NCI-H146 (cell line): ENCODE data around the gene CARS1.
A peak's percentile ranks its signal among the peaks of the same experiment; 100 is the strongest.

ENCODE experiments used
- DNase-seq: peaks from one replicate; lab custom pipeline; 2025; lab: John Stamatoyannopoulos, UW

The CARS1 gene

GRCh38 chr11:3037040-3037944 is 19.9 kb downstream of the CARS1 start:
- DNase-seq, result peak; percentile 70

DNA sequence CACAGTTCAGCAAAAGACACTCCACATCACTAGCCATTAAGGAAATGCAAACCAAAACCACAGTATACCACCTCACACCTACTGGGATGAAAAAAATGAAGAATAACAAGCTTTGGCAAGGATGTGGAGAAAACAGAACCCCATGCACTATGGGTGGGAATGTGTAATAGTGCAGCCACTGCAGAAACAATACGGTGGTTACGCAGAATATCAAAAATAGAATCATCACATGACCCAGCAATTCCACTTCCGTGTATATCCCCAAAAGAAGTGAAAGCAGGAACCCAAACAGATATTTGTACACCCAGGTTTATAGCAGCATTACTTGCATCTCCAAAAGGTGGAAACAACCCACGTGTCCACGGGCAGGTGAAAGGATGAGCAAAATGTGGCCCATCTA is 20.8 kb downstream of the CARS1 start:
- DNase-seq, result no peak

DNA sequence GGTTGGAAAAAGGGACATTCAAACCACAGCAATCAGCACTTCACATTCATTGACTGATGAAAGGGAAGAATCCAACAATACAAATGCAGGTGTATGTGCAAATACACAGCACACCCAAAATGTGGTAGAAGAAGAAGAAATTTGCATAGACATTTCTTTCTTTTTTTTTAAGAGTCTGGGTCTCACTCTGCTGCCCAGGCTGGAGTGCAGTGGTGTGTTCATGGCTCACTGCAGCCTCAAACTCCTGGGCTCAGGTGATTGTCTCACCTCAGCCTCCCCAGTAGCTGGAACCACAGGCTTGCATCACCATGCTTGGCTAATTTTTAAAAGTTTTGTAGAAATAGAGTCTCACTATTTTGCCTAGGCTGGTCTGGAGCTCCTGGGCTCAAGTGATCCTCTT is 21.9 kb downstream of the CARS1 start:
- no peak for DNase-seq

GRCh38 chr11:3030289-3031070 is 26.7 kb downstream of the CARS1 start:
- DNase-seq, result no peak

DNA sequence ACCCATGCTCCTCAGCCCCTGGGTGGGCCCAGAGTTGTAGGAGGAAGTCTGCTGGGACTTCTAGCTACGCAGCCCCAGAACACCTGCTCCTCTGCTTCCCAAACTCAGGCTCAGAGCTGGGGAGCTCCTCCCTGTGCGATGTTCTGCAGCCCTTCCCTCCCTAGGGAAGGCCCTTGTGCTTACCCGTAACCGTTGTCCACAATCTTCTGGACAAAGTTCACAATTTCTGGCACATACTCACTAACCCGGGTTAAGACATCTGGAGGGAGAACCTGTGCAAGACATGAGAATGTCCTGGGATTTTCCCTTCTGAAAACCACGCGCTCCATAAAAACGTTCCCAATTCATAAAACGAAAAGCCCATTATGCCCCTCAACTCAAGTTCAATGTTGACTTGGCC is 28.4 kb downstream of the CARS1 start:
- no peak for DNase-seq

- no peak for DNase-seq
These were observed 30.4 kb downstream of the CARS1 start for GRCh38 chr11:3026803-3027202.

DNA sequence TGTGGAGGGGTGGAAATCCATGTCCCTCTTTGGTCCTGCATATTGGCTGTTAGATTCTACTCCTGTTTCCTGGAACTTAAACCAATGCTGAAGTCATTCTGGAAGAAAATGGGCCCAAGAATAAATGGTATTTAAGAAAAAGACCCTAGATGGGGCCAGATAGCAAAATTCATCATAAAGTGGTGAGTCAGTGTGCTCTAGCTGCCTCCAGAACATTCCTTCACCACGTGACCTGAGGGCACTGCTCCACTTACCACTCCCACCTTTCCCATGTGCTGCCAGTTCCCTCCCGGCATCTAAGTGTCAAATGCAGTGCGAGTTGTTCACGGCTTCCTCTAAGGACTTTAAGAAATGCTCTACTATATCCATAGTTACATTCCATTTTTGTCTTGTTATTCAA is 34.2 kb downstream of the CARS1 start:
- DNase-seq, result no peak

DNA sequence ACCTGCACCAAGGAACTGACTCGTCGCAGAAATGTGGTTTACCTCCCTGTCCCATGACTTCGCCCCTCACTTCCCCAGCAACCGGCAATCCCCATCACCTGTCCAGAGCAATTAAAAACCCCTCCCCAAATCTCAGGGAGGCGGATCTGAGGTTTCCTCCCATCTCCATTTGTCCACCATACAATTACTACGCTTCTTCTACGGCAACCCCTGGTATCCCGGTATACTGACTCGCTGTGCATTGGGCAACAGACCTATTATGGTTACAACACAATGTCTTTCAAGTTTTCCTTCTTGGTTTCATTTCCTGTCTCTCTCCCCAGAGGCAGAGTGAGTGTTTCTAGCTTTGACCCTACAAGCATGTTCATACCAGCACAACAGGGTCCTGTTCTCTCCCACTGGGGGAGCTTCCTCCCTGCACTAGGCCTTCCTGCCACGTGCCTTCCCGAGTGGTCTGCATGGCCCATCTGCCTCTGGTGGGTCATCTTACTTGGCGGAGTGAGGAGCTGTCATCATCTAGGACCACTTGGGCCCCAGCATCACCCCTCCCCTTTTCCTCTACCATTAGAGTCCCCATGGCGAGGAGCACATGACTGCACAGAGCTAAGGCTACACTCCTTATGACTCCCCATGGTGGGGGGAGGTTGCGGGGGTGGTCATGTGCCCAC is 34.8 kb downstream of the CARS1 start:
- no peak for DNase-seq

GRCh38 chr11:3021125-3021524 is 36.1 kb downstream of the CARS1 start:
- DNase-seq, result peak; percentile 53

- DNase-seq, result no peak
These were observed 37.2 kb downstream of the CARS1 start for GRCh38 chr11:3020011-3020410.

DNA sequence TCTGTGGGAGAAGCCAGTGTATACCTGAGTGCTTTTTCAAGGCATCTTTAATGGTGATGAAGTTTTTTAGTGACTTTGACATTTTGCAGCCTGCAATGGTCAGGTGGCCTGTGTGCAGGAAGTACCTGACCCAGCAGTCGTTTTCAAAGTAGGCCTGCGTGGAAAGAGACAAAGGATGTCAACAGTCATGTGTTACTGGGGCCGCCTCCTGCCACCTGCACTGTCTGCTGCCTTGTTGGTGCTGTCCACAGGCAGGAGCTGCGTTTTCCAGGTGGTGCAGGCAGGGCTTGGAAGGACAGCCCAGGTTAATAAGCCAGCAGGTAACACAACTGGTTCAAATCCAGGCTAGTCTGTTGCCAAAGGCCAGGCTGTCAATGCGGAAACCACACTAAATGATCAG is 38.6 kb downstream of the CARS1 start:
- DNase-seq, result no peak

DNA sequence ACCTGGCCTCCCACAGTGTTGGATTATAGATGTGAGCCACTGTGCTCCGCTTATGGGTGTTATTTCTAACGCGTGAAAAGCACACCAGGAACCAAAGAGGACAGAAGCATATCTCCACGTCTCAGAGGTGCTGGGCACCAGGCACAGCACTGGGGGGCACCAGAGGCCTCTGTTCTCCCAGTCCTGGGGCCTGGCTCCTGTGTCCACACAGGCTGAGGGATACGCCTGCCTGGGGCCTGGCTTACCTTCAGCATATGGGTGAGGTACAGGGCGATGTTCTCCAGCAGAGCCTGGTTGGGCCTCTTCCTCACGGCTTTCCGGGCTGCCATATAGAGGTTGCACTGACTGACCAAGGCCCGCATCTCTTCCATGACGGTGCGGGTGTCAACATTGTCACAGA is 40.4 kb downstream of the CARS1 start:
- DNase-seq, result no peak

DNA sequence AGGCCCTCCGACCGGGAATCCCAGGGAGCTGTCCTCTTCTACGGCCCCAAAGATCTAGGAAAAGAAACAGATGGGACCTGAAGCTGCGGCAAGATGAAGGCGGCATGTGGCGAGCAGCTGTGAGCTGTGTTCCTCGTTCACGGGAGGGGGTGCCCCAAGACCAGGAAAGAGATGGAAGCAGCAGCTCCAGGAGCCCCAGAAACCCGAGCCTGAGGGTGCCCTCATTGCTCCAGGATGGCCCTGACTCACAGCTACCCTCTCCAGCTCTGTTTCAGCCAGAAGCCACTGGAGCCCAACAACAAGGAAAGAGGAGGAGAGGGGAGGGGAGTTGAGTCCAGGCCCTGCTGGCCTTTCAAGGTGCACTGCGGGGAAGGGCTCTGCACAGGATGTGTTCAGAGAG is 41.4 kb downstream of the CARS1 start:
- no peak for DNase-seq

GRCh38 chr11:3014943-3015342 is 42.3 kb downstream of the CARS1 start:
- no peak for DNase-seq

- no peak for DNase-seq
These were observed 42.9 kb downstream of the CARS1 start for GRCh38 chr11:3014057-3014938.

DNA sequence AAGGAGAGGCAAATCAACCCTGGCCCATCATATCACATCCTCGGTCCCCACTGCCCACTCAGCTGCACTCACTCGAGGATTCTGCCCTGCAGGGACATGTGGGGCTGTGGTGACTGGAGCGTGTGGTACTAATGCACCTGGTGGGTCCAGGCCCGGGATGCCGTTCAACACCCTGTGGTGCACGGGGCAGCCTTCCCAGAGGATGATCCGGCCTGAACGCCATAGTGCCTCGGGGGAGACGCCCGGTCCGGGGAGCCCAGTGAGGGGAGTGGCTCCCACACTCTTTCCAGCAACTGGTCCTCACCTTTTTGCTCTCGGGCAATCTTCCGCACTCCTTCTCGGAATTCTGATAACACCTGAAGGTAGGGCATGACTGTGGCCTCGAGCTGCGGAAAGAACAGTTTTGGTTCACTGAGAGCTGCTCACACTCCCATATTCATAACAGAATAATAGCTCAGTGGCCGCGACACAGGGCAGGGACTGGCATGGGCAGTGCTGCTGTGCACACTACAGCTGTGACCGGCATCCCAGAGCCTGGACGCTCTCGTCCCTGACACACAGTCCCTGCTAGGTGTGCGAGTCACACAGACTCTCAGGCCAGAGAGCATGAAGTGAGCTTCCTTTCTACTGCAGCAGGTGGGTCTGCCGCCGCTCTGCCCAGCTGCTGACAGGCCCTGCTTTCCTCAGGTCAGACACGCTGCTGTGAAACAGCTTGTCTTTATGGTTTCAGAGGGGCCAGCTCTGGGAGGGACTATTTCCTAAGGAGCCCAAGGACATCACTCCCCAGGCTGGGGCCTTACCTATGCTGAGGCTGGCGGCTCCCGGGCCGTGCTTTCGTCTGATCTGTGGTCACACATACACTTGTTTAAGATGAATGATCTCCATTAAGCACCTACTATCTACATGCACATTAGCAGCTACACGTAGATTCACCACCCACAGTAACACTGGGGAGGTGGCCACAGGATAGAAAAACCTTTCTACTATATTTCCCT is 45.0 kb downstream of the CARS1 start:
- no peak for DNase-seq

GRCh38 chr11:3010521-3011275 is 46.5 kb downstream of the CARS1 start:
- DNase-seq, result peak; percentile 46

- DNase-seq, result no peak
These were observed 47.2 kb downstream of the CARS1 start for GRCh38 chr11:3010004-3010403.

GRCh38 chr11:3009481-3009880 is 47.7 kb downstream of the CARS1 start:
- DNase-seq, result no peak
